Measurements from ENCODE around the gene XIRP1.

The XIRP1 gene

GRCh38 chr3:39191111-39191510, 1.3 kb downstream of the XIRP1 start:
- H3K9ac ChIP-seq = peak overlapping the region in 7 of 11 experiments; percentile 12 to 57 (median 28); a peak in 6 of 22 replicates
- peaks cover 35 to 52% (median 44%) of the 10 kb centered on the region in 10 experiments for H3K4me1 ChIP-seq
- H3K9me3 ChIP-seq (replicated peaks in 1 of 11) = no peaks in the 10 kb centered on the region
- no peaks in the 10 kb centered on the region for H3K36me3 ChIP-seq
- H3K27ac ChIP-seq = peak overlapping the region in 9 of 11 experiments; percentile 8 to 61 (median 52); a peak in 14 of 22 replicates
- H4K20me1 ChIP-seq = no peaks in the 10 kb centered on the region
- no peaks in the 10 kb centered on the region for H3K27me3 ChIP-seq
- peak overlapping the region; percentile 54 to 82 (median 74) for H3K4me2 ChIP-seq
- no peak for TF ChIP-seq Cebpa-rat (IDR thresholded peaks at IDR 0.05)
- peak overlapping the region in 1 of 10 experiments; percentile 24; a peak in 2 of 20 replicates for H3K4me3 ChIP-seq

- no peaks in the 10 kb centered on the region for H4K20me1 ChIP-seq
- H3K27me3 ChIP-seq = no peaks in the 10 kb centered on the region
- peak overlapping the region in 8 of 11 experiments; percentile 2 to 61 (median 48); a peak in 14 of 22 replicates for H3K27ac ChIP-seq
- no peak for TF ChIP-seq Cebpa-rat (IDR thresholded peaks at IDR 0.05)
- peak overlapping the region in 7 of 11 experiments; percentile 15 to 57 (median 28); a peak in 9 of 22 replicates for H3K9ac ChIP-seq
- peak overlapping the region; percentile 54 to 82 (median 74) for H3K4me2 ChIP-seq
- H3K36me3 ChIP-seq = no peaks in the 10 kb centered on the region
- no peaks in the 10 kb centered on the region for H3K9me3 ChIP-seq (replicated peaks in 1 of 11)
- H3K4me3 ChIP-seq = peak overlapping the region in 2 of 10 experiments; percentile 7 to 24; a peak in 3 of 20 replicates
- peaks cover 33 to 52% (median 40%) of the 10 kb centered on the region in 10 experiments for H3K4me1 ChIP-seq
Measured at GRCh38 chr3:39190281-39191025, 1.9 kb downstream of the XIRP1 start.

GRCh38 chr3:39189959-39190269, 2.5 kb downstream of the XIRP1 start:
- H3K4me2 ChIP-seq = peak overlapping the region; percentile 54 to 82 (median 74); a peak in 18 of 22 replicates
- H3K4me3 ChIP-seq = no peak overlapping the region
- no peaks in the 10 kb centered on the region for H4K20me1 ChIP-seq
- H3K36me3 ChIP-seq = no peaks in the 10 kb centered on the region
- H3K4me1 ChIP-seq = peaks cover 33 to 52% (median 40%) of the 10 kb centered on the region in 10 experiments
- H3K9me3 ChIP-seq (replicated peaks in 1 of 11) = no peaks in the 10 kb centered on the region
- peak overlapping the region in 4 of 11 experiments; percentile 15 to 57 (median 24); a peak in 6 of 22 replicates for H3K9ac ChIP-seq
- no peak for TF ChIP-seq Cebpa-rat (IDR thresholded peaks at IDR 0.05)
- H3K27me3 ChIP-seq = no peaks in the 10 kb centered on the region
- H3K27ac ChIP-seq = peak overlapping the region in 8 of 11 experiments; percentile 2 to 61 (median 48); a peak in 8 of 22 replicates

GRCh38 chr3:39189150-39189958, 3.0 kb downstream of the XIRP1 start:
- H3K27ac ChIP-seq = no peak overlapping the region
- no peaks in the 10 kb centered on the region for H4K20me1 ChIP-seq
- peak overlapping the region in 2 of 11 experiments; percentile 75 to 82; a peak in 3 of 22 replicates for H3K4me2 ChIP-seq
- H3K9me3 ChIP-seq (replicated peaks in 1 of 11) = no peaks in the 10 kb centered on the region
- TF ChIP-seq Cebpa-rat (IDR thresholded peaks at IDR 0.05) = no peak
- no peak overlapping the region for H3K9ac ChIP-seq
- H3K36me3 ChIP-seq = no peaks in the 10 kb centered on the region
- H3K4me1 ChIP-seq = peaks cover 35 to 52% (median 45%) of the 10 kb centered on the region in 10 experiments
- no peak overlapping the region for H3K4me3 ChIP-seq
- H3K27me3 ChIP-seq = no peaks in the 10 kb centered on the region

- H3K27ac ChIP-seq = no peak overlapping the region
- no peaks in the 10 kb centered on the region for H3K27me3 ChIP-seq
- no peaks in the 10 kb centered on the region for H3K36me3 ChIP-seq
- H3K4me1 ChIP-seq = peaks cover 35 to 59% (median 54%) of the 10 kb centered on the region in 10 experiments
- no peaks in the 10 kb centered on the region for H3K9me3 ChIP-seq (replicated peaks in 1 of 11)
- H4K20me1 ChIP-seq = no peaks in the 10 kb centered on the region; a peak in 1 of 22 replicates
- no peak for TF ChIP-seq Cebpa-rat (IDR thresholded peaks at IDR 0.05)
- H3K4me2 ChIP-seq = no peak overlapping the region; a peak in 1 of 22 replicates
- H3K9ac ChIP-seq = no peak overlapping the region
- no peak overlapping the region for H3K4me3 ChIP-seq
Measured at GRCh38 chr3:39188271-39189149, 3.9 kb downstream of the XIRP1 start.

- TF ChIP-seq Cebpa-rat (IDR thresholded peaks at IDR 0.05) = no peak
- no peak overlapping the region for H3K9ac ChIP-seq
- no peaks in the 10 kb centered on the region for H3K36me3 ChIP-seq
- no peak overlapping the region for H3K27ac ChIP-seq
- peak overlapping the region in 5 of 11 experiments; percentile 3 to 26 (median 15); a peak in 5 of 22 replicates for H3K4me2 ChIP-seq
- peaks cover 31 to 63% (median 52%) of the 10 kb centered on the region in 10 experiments for H3K4me1 ChIP-seq
- no peaks in the 10 kb centered on the region for H3K9me3 ChIP-seq (replicated peaks in 1 of 11)
- no peaks in the 10 kb centered on the region; a peak in 1 of 22 replicates for H4K20me1 ChIP-seq
- no peak overlapping the region for H3K4me3 ChIP-seq
- H3K27me3 ChIP-seq = no peaks in the 10 kb centered on the region
Measured at GRCh38 chr3:39187372-39188155, 4.8 kb downstream of the XIRP1 start.

GRCh38 chr3:39186692-39187151, 5.7 kb downstream of the XIRP1 start:
- Histone ChIP-seq H4K20me1 (no peaks in the 10 kb centered on the region; a peak in 1 of 22 replicates), H3K9me3 (replicated peaks in 1 of 11) (no peaks in the 10 kb centered on the region), H3K4me3 (no peak overlapping the region), H3K27me3 (no peaks in the 10 kb centered on the region), H3K9ac (no peak overlapping the region), H3K27ac (no peak overlapping the region), H3K4me2 (no peak overlapping the region), H3K4me1 (peaks cover 23 to 60% (median 44%) of the 10 kb centered on the region in 10 experiments), H3K36me3 (no peaks in the 10 kb centered on the region)
- no peak for TF ChIP-seq Cebpa-rat (IDR thresholded peaks at IDR 0.05)

Data from BLaER1 treated with 17β-estradiol and CSF1 and Interleukin-3, amounts not matched to agents 10 nM and 100 nM (cell line).